WTC11 (cell line): Measurements from ENCODE around the gene PDCL2. TPM values are rescaled to one million over a fixed set of nuclear protein-coding genes. Genes with fewer than 3 reads are reported as not detected.

Experiments used
- ATAC-seq: fragments of 200-7000 bp; cut with Tn5 transposase; 2 replicates; pipeline ENCODE4 v1.10.0; 2021; ENCODE audit warnings: mild to moderate bottlenecking, moderate library complexity
- CTCF ChIA-PET: fragments of 300-600 bp; sonication (Branson Sonifier 250); formaldehyde crosslinking; loops from one replicate; lab custom pipeline; 2021; ENCODE audit warnings: antibody characterized with exemption; lab: Charles Lee
- POLR2A ChIA-PET: fragments of 350-600 bp; sonication (Branson Sonifier 250); formaldehyde crosslinking; loops from one replicate; lab custom pipeline; 2021; ENCODE audit warnings: antibody characterized with exemption; lab: Charles Lee
- DNase-seq: peaks from one replicate; pipeline ENCODE4 v3.0.0; 2021; ENCODE audit warnings: low spot score
- H3K27ac Mint-ChIP-seq: 2 replicates; pipeline ENCODE4 v1.8.0; 2021; ENCODE audit warnings: mixed read lengths
- H3K27me3 Mint-ChIP-seq: 2 replicates; pipeline ENCODE4 v1.8.0; 2021; ENCODE audit warnings: low read depth, mild to moderate bottlenecking, moderate library complexity, mixed read lengths
- H3K36me3 Mint-ChIP-seq: 2 replicates; pipeline ENCODE4 v1.8.0; 2021; ENCODE audit warnings: mixed read lengths
- H3K4me1 Mint-ChIP-seq: 2 replicates; pipeline ENCODE4 v1.8.0; 2022; ENCODE audit warnings: mixed read lengths
- H3K4me3 Mint-ChIP-seq: 2 replicates; pipeline ENCODE4 v1.8.0; 2021; ENCODE audit warnings: mild to moderate bottlenecking, moderate library complexity, mixed read lengths
- H3K9me3 Mint-ChIP-seq: 2 replicates; pipeline ENCODE4 v1.8.0; 2021; ENCODE audit warnings: mixed read lengths
- CREB1 ChIP-seq: sonication (generic); formaldehyde crosslinking; IDR thresholded peaks from 2 replicates; pipeline ENCODE4 v1.8.0; 2023; ENCODE audit warnings: mild to moderate bottlenecking, missing genetic modification reagents
- CREM ChIP-seq: sonication (generic); formaldehyde crosslinking; IDR thresholded peaks from 2 replicates; pipeline ENCODE4 v1.8.1; 2022; ENCODE audit warnings: mild to moderate bottlenecking, missing genetic modification reagents, moderate library complexity
- EMX1 ChIP-seq: fragments of 250-450 bp; sonication (Bioruptor Pico); IDR thresholded peaks from 2 replicates; pipeline ENCODE4 v1.8.0; 2021; ENCODE audit warnings: mild to moderate bottlenecking
- JAZF1 ChIP-seq: fragments of 250-450 bp; sonication (Bioruptor Pico); IDR thresholded peaks from 2 replicates; pipeline ENCODE4 v1.9.0; 2021; ENCODE audit warnings: moderate library complexity, mild to moderate bottlenecking, inconsistent platforms
- MXD4 ChIP-seq: fragments of 250-450 bp; sonication (Bioruptor Pico); IDR thresholded peaks from 2 replicates; pipeline ENCODE4 v1.8.0; 2021; ENCODE audit warnings: mild to moderate bottlenecking, moderate library complexity, borderline replicate concordance
- NR3C1 ChIP-seq: sonication (generic); formaldehyde crosslinking; conservative IDR thresholded peaks from 2 replicates; pipeline ENCODE4 v1.8.1; 2023; ENCODE audit warnings: low read depth, mild to moderate bottlenecking, missing genetic modification reagents
- SMAD3 ChIP-seq: sonication (generic); formaldehyde crosslinking; IDR thresholded peaks from 2 replicates; pipeline ENCODE4 v1.8.0; 2022; ENCODE audit warnings: missing genetic modification reagents, mild to moderate bottlenecking, borderline replicate concordance
- TEAD4 ChIP-seq: sonication (generic); formaldehyde crosslinking; IDR thresholded peaks from 2 replicates; pipeline ENCODE4 v1.8.0; 2022; ENCODE audit warnings: mild to moderate bottlenecking, missing genetic modification reagents
- ZNF232 ChIP-seq: sonication (generic); formaldehyde crosslinking; IDR thresholded peaks from 2 replicates; pipeline ENCODE4 v1.8.0; 2022; ENCODE audit warnings: mild to moderate bottlenecking, missing genetic modification reagents
- ZNF423 ChIP-seq: fragments of 250-450 bp; sonication (Bioruptor Pico); IDR thresholded peaks from 2 replicates; pipeline ENCODE4 v2.1.2; 2022; ENCODE audit warnings: mild to moderate bottlenecking, moderate library complexity
- total RNA-seq: library from RNA; stranded (reverse); gene quantifications from 3 replicates; pipeline ENCODE4 v1.2.3, GENCODE V29; 2021
- TF ChIP-seq, protein P1 (sequence below): sonication (generic); formaldehyde crosslinking; IDR thresholded peaks from 2 replicates; pipeline ENCODE4 v1.8.0; 2022; ENCODE audit warnings: mild to moderate bottlenecking, missing genetic modification reagents
- TF ChIP-seq, protein P2 (sequence below): sonication (generic); formaldehyde crosslinking; IDR thresholded peaks from 2 replicates; pipeline ENCODE4 v1.8.1; 2023; ENCODE audit warnings: mild to moderate bottlenecking, missing genetic modification reagents
- TF ChIP-seq, protein P3 (sequence below): fragments of 250-450 bp; sonication (Bioruptor Pico); IDR thresholded peaks from 2 replicates; pipeline ENCODE4 v1.9.0; 2021; ENCODE audit warnings: mild to moderate bottlenecking
- TF ChIP-seq, protein P4 (sequence below): sonication (generic); formaldehyde crosslinking; IDR thresholded peaks from 2 replicates; pipeline ENCODE4 v1.8.1; 2022; ENCODE audit warnings: low read depth, mild to moderate bottlenecking, moderate library complexity, missing genetic modification reagents, borderline replicate concordance
- TF ChIP-seq, protein P5 (sequence below): sonication (generic); formaldehyde crosslinking; IDR thresholded peaks from 2 replicates; pipeline ENCODE4 v1.8.1; 2022; ENCODE audit warnings: mild to moderate bottlenecking, moderate library complexity, missing genetic modification reagents
- TF ChIP-seq, protein P6 (sequence below): fragments of 250-450 bp; sonication (Bioruptor Pico); conservative IDR thresholded peaks from 2 replicates; pipeline ENCODE4 v1.9.0; 2021; ENCODE audit warnings: mild to moderate bottlenecking
- TF ChIP-seq, protein P7 (sequence below): sonication (generic); formaldehyde crosslinking; conservative IDR thresholded peaks from 2 replicates; pipeline ENCODE4 v1.8.1; 2022; ENCODE audit warnings: mild to moderate bottlenecking, missing genetic modification reagents
- TF ChIP-seq, protein P8 (sequence below): fragments of 250-450 bp; sonication (Bioruptor Pico); IDR thresholded peaks from 2 replicates; pipeline ENCODE4 v1.9.0; 2021; ENCODE audit warnings: mild to moderate bottlenecking, borderline replicate concordance

The PDCL2 gene
- total RNA-seq, 1 experiment from 2014 or later, result not detected

DNA sequence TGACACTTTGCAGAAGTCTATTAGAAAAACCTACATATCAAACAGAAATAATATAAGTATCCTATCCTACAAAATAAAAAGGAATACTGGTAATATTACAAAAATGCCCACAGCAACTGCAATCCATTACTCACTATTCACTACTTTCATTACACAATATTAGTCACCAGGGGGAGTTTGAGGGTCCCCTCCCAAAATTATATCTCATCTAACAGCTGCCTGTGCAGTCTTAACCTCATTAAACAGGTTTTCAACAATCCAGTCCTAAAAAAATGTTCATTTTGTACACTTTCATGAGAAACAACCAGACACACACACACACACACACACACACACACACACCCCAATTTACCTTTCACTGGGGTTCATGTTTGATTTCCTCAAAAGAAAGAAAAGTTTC, 48.2 kb downstream of the PDCL2 start (continued):
- TF ChIP-seq, protein P1, sequence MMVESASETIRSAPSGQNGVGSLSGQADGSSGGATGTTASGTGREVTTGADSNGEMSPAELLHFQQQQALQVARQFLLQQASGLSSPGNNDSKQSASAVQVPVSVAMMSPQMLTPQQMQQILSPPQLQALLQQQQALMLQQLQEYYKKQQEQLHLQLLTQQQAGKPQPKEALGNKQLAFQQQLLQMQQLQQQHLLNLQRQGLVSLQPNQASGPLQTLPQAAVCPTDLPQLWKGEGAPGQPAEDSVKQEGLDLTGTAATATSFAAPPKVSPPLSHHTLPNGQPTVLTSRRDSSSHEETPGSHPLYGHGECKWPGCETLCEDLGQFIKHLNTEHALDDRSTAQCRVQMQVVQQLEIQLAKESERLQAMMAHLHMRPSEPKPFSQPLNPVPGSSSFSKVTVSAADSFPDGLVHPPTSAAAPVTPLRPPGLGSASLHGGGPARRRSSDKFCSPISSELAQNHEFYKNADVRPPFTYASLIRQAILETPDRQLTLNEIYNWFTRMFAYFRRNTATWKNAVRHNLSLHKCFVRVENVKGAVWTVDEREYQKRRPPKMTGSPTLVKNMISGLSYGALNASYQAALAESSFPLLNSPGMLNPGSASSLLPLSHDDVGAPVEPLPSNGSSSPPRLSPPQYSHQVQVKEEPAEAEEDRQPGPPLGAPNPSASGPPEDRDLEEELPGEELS, result no peak
- no peak for TF ChIP-seq EMX1
- TF ChIP-seq, protein P2, sequence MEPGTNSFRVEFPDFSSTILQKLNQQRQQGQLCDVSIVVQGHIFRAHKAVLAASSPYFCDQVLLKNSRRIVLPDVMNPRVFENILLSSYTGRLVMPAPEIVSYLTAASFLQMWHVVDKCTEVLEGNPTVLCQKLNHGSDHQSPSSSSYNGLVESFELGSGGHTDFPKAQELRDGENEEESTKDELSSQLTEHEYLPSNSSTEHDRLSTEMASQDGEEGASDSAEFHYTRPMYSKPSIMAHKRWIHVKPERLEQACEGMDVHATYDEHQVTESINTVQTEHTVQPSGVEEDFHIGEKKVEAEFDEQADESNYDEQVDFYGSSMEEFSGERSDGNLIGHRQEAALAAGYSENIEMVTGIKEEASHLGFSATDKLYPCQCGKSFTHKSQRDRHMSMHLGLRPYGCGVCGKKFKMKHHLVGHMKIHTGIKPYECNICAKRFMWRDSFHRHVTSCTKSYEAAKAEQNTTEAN (CRISPR knock-in tag), result no peak
- no peak for TF ChIP-seq CREM (CRISPR knock-in tag)
- no peak for TF ChIP-seq ZNF423
- no peak for TF ChIP-seq JAZF1 (CRISPR knock-in tag)
- TF ChIP-seq, protein P3, sequence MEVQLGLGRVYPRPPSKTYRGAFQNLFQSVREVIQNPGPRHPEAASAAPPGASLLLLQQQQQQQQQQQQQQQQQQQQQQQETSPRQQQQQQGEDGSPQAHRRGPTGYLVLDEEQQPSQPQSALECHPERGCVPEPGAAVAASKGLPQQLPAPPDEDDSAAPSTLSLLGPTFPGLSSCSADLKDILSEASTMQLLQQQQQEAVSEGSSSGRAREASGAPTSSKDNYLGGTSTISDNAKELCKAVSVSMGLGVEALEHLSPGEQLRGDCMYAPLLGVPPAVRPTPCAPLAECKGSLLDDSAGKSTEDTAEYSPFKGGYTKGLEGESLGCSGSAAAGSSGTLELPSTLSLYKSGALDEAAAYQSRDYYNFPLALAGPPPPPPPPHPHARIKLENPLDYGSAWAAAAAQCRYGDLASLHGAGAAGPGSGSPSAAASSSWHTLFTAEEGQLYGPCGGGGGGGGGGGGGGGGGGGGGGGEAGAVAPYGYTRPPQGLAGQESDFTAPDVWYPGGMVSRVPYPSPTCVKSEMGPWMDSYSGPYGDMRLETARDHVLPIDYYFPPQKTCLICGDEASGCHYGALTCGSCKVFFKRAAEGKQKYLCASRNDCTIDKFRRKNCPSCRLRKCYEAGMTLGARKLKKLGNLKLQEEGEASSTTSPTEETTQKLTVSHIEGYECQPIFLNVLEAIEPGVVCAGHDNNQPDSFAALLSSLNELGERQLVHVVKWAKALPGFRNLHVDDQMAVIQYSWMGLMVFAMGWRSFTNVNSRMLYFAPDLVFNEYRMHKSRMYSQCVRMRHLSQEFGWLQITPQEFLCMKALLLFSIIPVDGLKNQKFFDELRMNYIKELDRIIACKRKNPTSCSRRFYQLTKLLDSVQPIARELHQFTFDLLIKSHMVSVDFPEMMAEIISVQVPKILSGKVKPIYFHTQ (CRISPR knock-in tag), result no peak
- TF ChIP-seq, protein P4, sequence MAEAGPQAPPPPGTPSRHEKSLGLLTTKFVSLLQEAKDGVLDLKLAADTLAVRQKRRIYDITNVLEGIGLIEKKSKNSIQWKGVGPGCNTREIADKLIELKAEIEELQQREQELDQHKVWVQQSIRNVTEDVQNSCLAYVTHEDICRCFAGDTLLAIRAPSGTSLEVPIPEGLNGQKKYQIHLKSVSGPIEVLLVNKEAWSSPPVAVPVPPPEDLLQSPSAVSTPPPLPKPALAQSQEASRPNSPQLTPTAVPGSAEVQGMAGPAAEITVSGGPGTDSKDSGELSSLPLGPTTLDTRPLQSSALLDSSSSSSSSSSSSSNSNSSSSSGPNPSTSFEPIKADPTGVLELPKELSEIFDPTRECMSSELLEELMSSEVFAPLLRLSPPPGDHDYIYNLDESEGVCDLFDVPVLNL, result no peak
- no peak for TF ChIP-seq CREB1
- TF ChIP-seq, all 79 proteins: peak for 0

DNA sequence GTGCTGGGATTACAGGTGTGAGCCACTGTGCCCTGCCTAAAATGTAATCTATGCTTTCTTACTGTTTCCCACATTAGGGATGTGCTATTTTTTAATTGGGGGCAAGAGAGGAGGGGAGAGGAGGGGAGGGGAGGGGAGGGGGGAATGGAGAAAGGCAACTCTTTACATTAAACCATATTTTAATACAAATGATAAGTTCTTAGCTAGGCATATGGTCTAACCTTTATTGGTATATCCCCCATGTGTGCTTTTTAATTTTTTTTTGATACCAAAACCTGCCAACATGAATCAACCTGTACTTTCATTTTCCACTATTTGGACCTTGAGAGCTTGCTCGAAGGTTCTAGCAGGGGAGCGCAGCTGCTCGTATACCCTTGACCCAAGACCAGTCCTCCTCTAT, 51.8 kb downstream of the PDCL2 start:
- H3K27ac Mint-ChIP-seq, result no peak overlapping the region
- POLR2A ChIA-PET, result no interaction called here
- H3K27me3 Mint-ChIP-seq, result no peaks in the 10 kb centered on the region
- H3K36me3 Mint-ChIP-seq, result peaks cover 11% of the 10 kb centered on the region
- no peak overlapping the region for H3K4me3 Mint-ChIP-seq
- DNase-seq (no peak), ATAC-seq (no peak)
- CTCF ChIA-PET, result no interaction called here
- peaks cover 47% of the 10 kb centered on the region for H3K4me1 Mint-ChIP-seq
- H3K9me3 Mint-ChIP-seq, result peaks cover 7% of the 10 kb centered on the region
- no peak for TF ChIP-seq JAZF1 (CRISPR knock-in tag)
- TF ChIP-seq, protein P5, sequence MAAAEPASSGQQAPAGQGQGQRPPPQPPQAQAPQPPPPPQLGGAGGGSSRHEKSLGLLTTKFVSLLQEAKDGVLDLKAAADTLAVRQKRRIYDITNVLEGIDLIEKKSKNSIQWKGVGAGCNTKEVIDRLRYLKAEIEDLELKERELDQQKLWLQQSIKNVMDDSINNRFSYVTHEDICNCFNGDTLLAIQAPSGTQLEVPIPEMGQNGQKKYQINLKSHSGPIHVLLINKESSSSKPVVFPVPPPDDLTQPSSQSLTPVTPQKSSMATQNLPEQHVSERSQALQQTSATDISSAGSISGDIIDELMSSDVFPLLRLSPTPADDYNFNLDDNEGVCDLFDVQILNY (CRISPR knock-in tag), result no peak
- TF ChIP-seq ZNF423, result no peak
- TF ChIP-seq, protein P6, sequence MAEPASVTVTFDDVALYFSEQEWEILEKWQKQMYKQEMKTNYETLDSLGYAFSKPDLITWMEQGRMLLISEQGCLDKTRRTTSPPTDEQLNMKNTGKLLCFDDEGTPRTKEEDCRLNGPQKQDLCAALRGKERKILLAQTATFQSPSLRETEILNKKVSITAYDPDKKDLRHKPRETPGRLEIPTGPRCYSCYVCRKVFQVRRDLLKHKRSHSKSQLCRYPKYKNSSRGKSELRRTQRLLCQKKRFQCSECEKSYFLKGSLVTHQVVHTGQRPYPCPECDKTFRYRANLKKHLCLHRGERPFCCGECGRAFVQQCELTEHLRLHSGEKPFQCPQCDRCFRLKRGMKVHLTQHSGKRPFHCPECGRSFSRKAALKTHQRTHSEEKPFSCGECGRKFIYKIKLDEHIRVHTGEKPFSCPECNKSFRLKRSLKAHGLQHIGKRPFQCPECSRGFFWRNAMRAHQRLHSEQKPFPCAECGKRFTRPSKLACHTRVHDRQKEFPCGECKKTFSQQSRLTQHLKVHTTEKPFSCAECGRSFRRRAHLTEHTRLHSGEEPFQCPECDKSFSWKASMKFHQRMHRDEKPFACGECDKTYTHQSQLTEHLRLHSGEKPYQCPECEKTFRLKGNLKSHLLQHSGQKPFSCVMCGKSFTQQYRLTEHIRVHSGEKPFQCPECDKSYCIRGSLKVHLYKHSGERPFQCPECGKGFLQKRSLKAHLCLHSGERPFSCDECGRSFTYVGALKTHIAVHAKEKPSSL, result no peak
- no peak for TF ChIP-seq MXD4 (CRISPR knock-in tag)
- TF ChIP-seq NR3C1, result no peak
- no peak for TF ChIP-seq ZNF232 (CRISPR knock-in tag)
- TF ChIP-seq, protein P7, sequence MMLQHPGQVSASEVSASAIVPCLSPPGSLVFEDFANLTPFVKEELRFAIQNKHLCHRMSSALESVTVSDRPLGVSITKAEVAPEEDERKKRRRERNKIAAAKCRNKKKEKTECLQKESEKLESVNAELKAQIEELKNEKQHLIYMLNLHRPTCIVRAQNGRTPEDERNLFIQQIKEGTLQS (CRISPR knock-in tag), result no peak
- TF ChIP-seq, protein P3 (CRISPR knock-in tag), result no peak
- no peak for TF ChIP-seq SMAD3
- TF ChIP-seq, protein P8, sequence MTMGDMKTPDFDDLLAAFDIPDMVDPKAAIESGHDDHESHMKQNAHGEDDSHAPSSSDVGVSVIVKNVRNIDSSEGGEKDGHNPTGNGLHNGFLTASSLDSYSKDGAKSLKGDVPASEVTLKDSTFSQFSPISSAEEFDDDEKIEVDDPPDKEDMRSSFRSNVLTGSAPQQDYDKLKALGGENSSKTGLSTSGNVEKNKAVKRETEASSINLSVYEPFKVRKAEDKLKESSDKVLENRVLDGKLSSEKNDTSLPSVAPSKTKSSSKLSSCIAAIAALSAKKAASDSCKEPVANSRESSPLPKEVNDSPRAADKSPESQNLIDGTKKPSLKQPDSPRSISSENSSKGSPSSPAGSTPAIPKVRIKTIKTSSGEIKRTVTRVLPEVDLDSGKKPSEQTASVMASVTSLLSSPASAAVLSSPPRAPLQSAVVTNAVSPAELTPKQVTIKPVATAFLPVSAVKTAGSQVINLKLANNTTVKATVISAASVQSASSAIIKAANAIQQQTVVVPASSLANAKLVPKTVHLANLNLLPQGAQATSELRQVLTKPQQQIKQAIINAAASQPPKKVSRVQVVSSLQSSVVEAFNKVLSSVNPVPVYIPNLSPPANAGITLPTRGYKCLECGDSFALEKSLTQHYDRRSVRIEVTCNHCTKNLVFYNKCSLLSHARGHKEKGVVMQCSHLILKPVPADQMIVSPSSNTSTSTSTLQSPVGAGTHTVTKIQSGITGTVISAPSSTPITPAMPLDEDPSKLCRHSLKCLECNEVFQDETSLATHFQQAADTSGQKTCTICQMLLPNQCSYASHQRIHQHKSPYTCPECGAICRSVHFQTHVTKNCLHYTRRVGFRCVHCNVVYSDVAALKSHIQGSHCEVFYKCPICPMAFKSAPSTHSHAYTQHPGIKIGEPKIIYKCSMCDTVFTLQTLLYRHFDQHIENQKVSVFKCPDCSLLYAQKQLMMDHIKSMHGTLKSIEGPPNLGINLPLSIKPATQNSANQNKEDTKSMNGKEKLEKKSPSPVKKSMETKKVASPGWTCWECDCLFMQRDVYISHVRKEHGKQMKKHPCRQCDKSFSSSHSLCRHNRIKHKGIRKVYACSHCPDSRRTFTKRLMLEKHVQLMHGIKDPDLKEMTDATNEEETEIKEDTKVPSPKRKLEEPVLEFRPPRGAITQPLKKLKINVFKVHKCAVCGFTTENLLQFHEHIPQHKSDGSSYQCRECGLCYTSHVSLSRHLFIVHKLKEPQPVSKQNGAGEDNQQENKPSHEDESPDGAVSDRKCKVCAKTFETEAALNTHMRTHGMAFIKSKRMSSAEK (CRISPR knock-in tag), result no peak
- TF ChIP-seq TEAD4 (CRISPR knock-in tag), result no peak
